ENCODE results near the gene INTU. TPM values are rescaled to one million over a fixed set of nuclear protein-coding genes. Genes with fewer than 3 reads are reported as not detected.

The INTU gene
- total and polyA plus RNA-seq, 4 donors = 0.30 to 1.7 (median 1.1) TPM

DNA sequence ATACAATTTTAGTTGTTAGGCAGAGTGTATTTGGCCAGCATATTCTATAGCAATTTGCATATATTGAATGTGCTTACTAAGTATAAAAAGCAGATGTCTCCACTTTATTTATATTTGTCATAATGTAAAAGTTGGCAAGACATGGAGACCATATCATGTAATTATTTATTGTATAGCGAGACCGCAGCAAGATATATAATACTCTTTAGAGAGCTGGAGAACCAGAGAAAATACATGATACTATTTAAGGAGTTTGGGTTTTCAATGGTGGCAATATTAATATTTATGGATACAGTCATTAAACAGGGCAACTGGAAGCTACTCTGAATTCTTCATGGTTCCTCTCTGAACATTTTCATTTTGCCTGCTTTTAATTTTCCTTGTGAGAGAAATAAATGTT lies 35.0 kb downstream of the INTU start (continued):
- TF ChIP-seq, protein P1, sequence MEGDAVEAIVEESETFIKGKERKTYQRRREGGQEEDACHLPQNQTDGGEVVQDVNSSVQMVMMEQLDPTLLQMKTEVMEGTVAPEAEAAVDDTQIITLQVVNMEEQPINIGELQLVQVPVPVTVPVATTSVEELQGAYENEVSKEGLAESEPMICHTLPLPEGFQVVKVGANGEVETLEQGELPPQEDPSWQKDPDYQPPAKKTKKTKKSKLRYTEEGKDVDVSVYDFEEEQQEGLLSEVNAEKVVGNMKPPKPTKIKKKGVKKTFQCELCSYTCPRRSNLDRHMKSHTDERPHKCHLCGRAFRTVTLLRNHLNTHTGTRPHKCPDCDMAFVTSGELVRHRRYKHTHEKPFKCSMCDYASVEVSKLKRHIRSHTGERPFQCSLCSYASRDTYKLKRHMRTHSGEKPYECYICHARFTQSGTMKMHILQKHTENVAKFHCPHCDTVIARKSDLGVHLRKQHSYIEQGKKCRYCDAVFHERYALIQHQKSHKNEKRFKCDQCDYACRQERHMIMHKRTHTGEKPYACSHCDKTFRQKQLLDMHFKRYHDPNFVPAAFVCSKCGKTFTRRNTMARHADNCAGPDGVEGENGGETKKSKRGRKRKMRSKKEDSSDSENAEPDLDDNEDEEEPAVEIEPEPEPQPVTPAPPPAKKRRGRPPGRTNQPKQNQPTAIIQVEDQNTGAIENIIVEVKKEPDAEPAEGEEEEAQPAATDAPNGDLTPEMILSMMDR (IDR thresholded peaks at IDR 0.05; ENCODE audit: low read depth, low read length, missing input control) = no peak
- TF ChIP-seq SP1 (IDR thresholded peaks at IDR 0.05) = no peak
- TF ChIP-seq FOXA1 (IDR thresholded peaks at IDR 0.05) = no peak
- no peak for TF ChIP-seq FOXA2 (IDR thresholded peaks at IDR 0.05)
- TF ChIP-seq NR2F2 (IDR thresholded peaks at IDR 0.05) = no peak
- TF ChIP-seq YY1 (IDR thresholded peaks at IDR 0.05) = no peak
- TF ChIP-seq JUND (IDR thresholded peaks at IDR 0.05) = no peak

DNA sequence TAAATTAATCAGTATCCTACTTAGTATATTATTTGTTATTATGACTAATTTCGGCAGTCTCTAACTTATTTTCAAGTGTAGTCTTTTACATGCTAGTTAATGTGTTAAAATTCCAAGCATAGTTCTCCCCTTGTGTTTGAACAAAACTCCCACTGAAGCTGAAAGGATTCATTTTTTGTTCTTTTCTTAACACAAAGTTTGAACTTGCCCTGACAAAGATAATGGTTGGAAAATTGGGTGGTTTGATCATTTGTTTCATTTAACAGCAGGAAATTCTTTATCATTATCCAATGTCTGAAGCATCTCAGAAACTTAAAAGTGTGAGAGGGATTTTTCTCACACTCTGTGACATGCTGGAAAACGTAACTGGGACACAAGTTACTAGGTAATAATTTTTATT lies 36.0 kb downstream of the INTU start:
- Histone ChIP-seq H3K27me3 (ENCODE audit: control insufficient read depth in 4 of 4, insufficient read depth in 4 of 4, low read length in 3 of 4) (no peaks in the 10 kb centered on the region), H3K27ac (ENCODE audit: low read depth in 1 of 2, low read length in 2 of 2) (no peak overlapping the region), H3K9me3 (ENCODE audit: control insufficient read depth in 4 of 4, low read length in 3 of 4) (no peaks in the 10 kb centered on the region), H3K4me1 (ENCODE audit: control insufficient read depth in 4 of 4, insufficient read depth in 4 of 4, low read length in 3 of 4) (no peaks in the 10 kb centered on the region), H3K4me3 (ENCODE audit: low read depth in 1 of 3, low read length in 3 of 3) (no peak overlapping the region), H3K36me3 (ENCODE audit: control insufficient read depth in 4 of 4, insufficient read depth in 3 of 4, low read depth in 1 of 4, low read length in 3 of 4) (no peaks in the 10 kb centered on the region), H3K9ac (ENCODE audit: low read depth in 1 of 2, low read length in 2 of 2) (no peak overlapping the region)
- 89% methylated on average over 2 of the region's 2 CpGs for WGBS
- TF ChIP-seq FOXA2 (IDR thresholded peaks at IDR 0.05) (no peak), HNF4G (IDR thresholded peaks at IDR 0.05) (no peak)
- DNase-seq (ENCODE audit: low spot score) = no peak

DNA sequence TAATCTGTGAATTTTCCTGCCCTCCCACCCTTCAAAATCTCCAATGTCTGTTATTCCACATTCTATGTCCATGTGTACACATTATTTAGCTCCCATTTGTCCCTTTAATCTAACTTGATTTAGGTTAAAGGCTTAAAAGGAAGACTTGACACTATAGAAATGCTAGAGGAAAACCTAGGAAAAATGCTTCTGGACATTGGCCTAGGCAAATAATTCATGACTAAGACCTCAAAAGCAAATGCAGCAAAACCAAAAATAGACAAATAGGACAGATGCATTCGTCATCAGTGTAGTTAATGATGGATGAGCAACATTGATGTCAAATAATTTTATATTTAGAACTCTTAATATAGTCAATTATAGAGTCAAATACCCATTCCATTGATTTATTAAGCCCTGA lies 36.9 kb downstream of the INTU start:
- Histone ChIP-seq H3K9me3 (ENCODE audit: control insufficient read depth in 4 of 4, low read length in 3 of 4) (no peaks in the 10 kb centered on the region), H3K9ac (ENCODE audit: low read depth in 1 of 2, low read length in 2 of 2) (no peak overlapping the region), H3K4me1 (ENCODE audit: control insufficient read depth in 4 of 4, insufficient read depth in 4 of 4, low read length in 3 of 4) (no peaks in the 10 kb centered on the region), H3K36me3 (ENCODE audit: control insufficient read depth in 4 of 4, insufficient read depth in 3 of 4, low read depth in 1 of 4, low read length in 3 of 4) (no peaks in the 10 kb centered on the region), H3K27ac (ENCODE audit: low read depth in 1 of 2, low read length in 2 of 2) (no peak overlapping the region), H3K27me3 (ENCODE audit: control insufficient read depth in 4 of 4, insufficient read depth in 4 of 4, low read length in 3 of 4) (no peaks in the 10 kb centered on the region), H3K4me3 (ENCODE audit: low read depth in 1 of 3, low read length in 3 of 3) (no peak overlapping the region)
- TF ChIP-seq NR2F2 (IDR thresholded peaks at IDR 0.05) (no peak), HNF4A (conservative IDR thresholded peaks at IDR 0.05) (no peak), RXRA (IDR thresholded peaks at IDR 0.05) (no peak), FOXA2 (IDR thresholded peaks at IDR 0.05) (no peak), JUND (IDR thresholded peaks at IDR 0.05) (no peak)
- TF ChIP-seq, protein P2, sequence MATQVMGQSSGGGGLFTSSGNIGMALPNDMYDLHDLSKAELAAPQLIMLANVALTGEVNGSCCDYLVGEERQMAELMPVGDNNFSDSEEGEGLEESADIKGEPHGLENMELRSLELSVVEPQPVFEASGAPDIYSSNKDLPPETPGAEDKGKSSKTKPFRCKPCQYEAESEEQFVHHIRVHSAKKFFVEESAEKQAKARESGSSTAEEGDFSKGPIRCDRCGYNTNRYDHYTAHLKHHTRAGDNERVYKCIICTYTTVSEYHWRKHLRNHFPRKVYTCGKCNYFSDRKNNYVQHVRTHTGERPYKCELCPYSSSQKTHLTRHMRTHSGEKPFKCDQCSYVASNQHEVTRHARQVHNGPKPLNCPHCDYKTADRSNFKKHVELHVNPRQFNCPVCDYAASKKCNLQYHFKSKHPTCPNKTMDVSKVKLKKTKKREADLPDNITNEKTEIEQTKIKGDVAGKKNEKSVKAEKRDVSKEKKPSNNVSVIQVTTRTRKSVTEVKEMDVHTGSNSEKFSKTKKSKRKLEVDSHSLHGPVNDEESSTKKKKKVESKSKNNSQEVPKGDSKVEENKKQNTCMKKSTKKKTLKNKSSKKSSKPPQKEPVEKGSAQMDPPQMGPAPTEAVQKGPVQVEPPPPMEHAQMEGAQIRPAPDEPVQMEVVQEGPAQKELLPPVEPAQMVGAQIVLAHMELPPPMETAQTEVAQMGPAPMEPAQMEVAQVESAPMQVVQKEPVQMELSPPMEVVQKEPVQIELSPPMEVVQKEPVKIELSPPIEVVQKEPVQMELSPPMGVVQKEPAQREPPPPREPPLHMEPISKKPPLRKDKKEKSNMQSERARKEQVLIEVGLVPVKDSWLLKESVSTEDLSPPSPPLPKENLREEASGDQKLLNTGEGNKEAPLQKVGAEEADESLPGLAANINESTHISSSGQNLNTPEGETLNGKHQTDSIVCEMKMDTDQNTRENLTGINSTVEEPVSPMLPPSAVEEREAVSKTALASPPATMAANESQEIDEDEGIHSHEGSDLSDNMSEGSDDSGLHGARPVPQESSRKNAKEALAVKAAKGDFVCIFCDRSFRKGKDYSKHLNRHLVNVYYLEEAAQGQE (IDR thresholded peaks at IDR 0.05) = no peak
- TF ChIP-seq, protein P3, sequence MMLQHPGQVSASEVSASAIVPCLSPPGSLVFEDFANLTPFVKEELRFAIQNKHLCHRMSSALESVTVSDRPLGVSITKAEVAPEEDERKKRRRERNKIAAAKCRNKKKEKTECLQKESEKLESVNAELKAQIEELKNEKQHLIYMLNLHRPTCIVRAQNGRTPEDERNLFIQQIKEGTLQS (IDR thresholded peaks at IDR 0.05) = no peak
- TF ChIP-seq, protein P4, sequence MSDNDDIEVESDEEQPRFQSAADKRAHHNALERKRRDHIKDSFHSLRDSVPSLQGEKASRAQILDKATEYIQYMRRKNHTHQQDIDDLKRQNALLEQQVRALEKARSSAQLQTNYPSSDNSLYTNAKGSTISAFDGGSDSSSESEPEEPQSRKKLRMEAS (IDR thresholded peaks at IDR 0.05) = no peak
- TF ChIP-seq, protein P1 (IDR thresholded peaks at IDR 0.05; ENCODE audit: low read depth, low read length, missing input control) = no peak
- no peak for DNase-seq (ENCODE audit: low spot score)
- WGBS = 79% methylated on average over 1 of the region's 1 CpG
